Right atrium auricular region (tissue), 2 donors: Measurements from ENCODE around the gene PCGF2. TPM values are rescaled to one million over a fixed set of nuclear protein-coding genes. Genes with fewer than 3 reads are reported as not detected.
A peak's percentile ranks its signal among the peaks of the same experiment; 100 is the strongest.

ENCODE experiments used
- DNase-seq: peaks from one replicate; pipeline ENCODE4 v3.0.0-alpha.2; 2019; ENCODE audit warnings: low spot score
- H3K27ac ChIP-seq, 2 donors: fragments of 200-600 bp; sonication (generic); 1 replicate in 1 of 2; 2 replicates in 1 of 2; pipeline ENCODE4 v1.5.1; 2016 to 2019
- H3K27me3 ChIP-seq, 2 donors: fragments of 200-600 bp; sonication (generic); one replicate each; pipeline versions ENCODE4 v1.5.1 to v1.6.0; 2017 to 2019
- H3K36me3 ChIP-seq: fragments of 200-600 bp; sonication (generic); one replicate; pipeline ENCODE4 v1.5.1; 2016
- H3K4me1 ChIP-seq, 2 donors: fragments of 200-600 bp; sonication (generic); one replicate each; pipeline versions ENCODE4 v1.5.1 to v1.6.0; 2017 to 2019
- H3K4me3 ChIP-seq, 2 donors: fragments of 200-600 bp; sonication (generic); 1 replicate in 1 of 2; 2 replicates in 1 of 2; pipeline ENCODE4 v1.5.1; 2017 to 2019; ENCODE audit warnings: mild to moderate bottlenecking in 1 of 2, moderate library complexity in 1 of 2
- H3K9me3 ChIP-seq, 2 donors: fragments of 200-600 bp; sonication (generic); one replicate each; pipeline ENCODE4 v1.5.1; 2019
- total RNA-seq, 2 donors: library from RNA; depleted of rRNA; stranded (reverse); fragments of >200 nt; gene quantifications; one replicate each; pipeline ENCODE4 v1.1.0, GENCODE V29; 2016
- TF ChIP-seq, protein P1 (sequence below), 2 donors: fragments of 200-600 bp; sonication (generic); IDR thresholded peaks; one replicate each; pipeline ENCODE4 v1.5.1; 2019; ENCODE audit warnings: antibody characterized with exemption in 2 of 2

PCGF2 gene
- total RNA-seq, 2 donors from 2014 or later, result 5.9 to 12.1 TPM

DNA sequence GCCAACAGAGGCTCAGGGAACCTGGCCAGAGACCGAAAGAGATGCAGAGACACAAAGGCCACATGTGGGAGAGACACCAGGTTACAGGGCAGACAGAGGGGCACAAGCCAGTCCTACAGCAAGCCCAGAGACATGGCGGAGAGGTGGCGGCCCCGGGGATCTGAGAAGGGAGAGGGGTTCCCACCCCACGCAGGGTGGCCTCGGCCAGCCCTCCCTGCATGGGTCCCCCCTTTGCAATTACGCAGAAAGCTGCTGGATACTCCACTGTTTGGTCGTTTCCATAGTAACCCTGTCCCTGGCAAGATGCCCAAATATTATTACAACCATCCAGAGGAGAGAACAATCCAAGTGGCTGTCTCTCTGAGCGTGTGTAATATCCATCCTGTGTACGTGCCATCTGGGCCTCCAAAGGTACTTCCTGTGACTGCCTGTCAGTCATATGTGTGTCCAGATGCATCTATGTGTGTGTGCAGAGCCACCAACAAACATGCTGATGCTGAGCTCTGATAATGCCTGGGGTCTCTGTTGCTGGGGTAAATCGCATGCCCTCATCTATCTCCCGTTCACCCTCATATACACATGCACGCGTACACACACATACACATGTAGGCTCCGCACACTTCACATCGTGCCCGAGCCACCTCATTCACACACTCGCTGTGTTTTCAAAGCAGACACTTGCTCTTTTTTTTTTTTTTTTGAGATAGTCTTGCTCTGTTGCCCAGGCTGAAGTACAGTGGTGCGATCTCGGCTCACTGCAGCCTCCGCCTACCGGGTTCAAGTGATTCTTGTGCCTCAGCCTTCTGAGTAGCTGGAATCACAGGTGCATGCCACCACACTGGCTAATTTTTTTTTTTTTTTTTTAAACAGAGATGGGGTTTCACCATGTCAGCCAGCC lies 5.5 kb downstream of the PCGF2 start:
- TF ChIP-seq, protein P1, sequence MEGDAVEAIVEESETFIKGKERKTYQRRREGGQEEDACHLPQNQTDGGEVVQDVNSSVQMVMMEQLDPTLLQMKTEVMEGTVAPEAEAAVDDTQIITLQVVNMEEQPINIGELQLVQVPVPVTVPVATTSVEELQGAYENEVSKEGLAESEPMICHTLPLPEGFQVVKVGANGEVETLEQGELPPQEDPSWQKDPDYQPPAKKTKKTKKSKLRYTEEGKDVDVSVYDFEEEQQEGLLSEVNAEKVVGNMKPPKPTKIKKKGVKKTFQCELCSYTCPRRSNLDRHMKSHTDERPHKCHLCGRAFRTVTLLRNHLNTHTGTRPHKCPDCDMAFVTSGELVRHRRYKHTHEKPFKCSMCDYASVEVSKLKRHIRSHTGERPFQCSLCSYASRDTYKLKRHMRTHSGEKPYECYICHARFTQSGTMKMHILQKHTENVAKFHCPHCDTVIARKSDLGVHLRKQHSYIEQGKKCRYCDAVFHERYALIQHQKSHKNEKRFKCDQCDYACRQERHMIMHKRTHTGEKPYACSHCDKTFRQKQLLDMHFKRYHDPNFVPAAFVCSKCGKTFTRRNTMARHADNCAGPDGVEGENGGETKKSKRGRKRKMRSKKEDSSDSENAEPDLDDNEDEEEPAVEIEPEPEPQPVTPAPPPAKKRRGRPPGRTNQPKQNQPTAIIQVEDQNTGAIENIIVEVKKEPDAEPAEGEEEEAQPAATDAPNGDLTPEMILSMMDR (IDR thresholded peaks at IDR 0.05), result no peak
- Histone ChIP-seq H3K27ac (peak overlapping the region; percentile 71 to 83), H3K4me1 (peaks cover 0 to 60% of the 10 kb centered on the region in 2 donors), H3K9me3 (no peaks in the 10 kb centered on the region), H3K36me3 (peaks cover 24% of the 10 kb centered on the region), H3K4me3 (no peak overlapping the region), H3K27me3 (no peaks in the 10 kb centered on the region)
- peak; percentile 85 for DNase-seq

GRCh38 chr17:38741921-38742410 lies 6.2 kb downstream of the PCGF2 start:
- Histone ChIP-seq H3K4me1 (peaks cover 0 to 55% of the 10 kb centered on the region in 2 donors), H3K4me3 (no peak overlapping the region)

GRCh38 chr17:38741461-38741860 lies 6.7 kb downstream of the PCGF2 start:
- Histone ChIP-seq H3K9me3 (no peaks in the 10 kb centered on the region), H3K27me3 (no peaks in the 10 kb centered on the region), H3K4me1 (peaks cover 0 to 50% of the 10 kb centered on the region in 2 donors), H3K4me3 (no peak overlapping the region), H3K27ac (peak overlapping the region; percentile 71 to 83), H3K36me3 (peaks cover 24% of the 10 kb centered on the region)
- TF ChIP-seq, protein P1 (IDR thresholded peaks at IDR 0.05), result no peak
- DNase-seq, result no peak

More at GRCh38 chr17:38741921-38742410, 6.2 kb downstream of the PCGF2 start:
- no peaks in the 10 kb centered on the region for H3K9me3 ChIP-seq
- H3K27me3 ChIP-seq, result no peaks in the 10 kb centered on the region
- peak overlapping the region; percentile 71 to 83 for H3K27ac ChIP-seq
- peaks cover 24% of the 10 kb centered on the region for H3K36me3 ChIP-seq
- DNase-seq, result no peak
- TF ChIP-seq, protein P1 (IDR thresholded peaks at IDR 0.05), result no peak

DNA sequence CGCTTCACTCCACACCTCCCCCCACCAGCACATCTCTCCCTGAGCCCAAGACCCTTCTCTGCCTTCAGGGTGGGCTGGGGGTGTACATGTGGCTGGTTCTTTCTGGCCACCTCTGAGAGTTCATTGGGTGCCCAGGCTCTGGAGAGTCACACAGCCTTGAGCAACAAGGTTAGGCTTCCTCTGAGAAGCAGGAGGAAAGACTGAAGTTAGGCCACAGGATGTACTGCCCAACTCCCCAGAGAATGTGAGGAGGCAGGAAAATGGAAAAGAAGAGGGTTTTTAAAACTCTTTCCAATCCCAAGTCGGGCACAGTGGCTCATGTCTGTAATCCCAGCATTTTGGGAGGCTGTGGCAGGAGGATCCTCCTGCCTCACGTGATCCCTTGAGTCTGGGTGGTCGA lies 7.3 kb downstream of the PCGF2 start:
- peaks cover 0 to 50% of the 10 kb centered on the region in 2 donors for H3K4me1 ChIP-seq
- H3K27me3 ChIP-seq, result no peaks in the 10 kb centered on the region
- H3K27ac ChIP-seq, result peak overlapping the region; percentile 71 to 83
- DNase-seq, result no peak
- TF ChIP-seq, protein P1 (IDR thresholded peaks at IDR 0.05), result no peak
- no peak overlapping the region for H3K4me3 ChIP-seq
- H3K9me3 ChIP-seq, result no peaks in the 10 kb centered on the region
- H3K36me3 ChIP-seq, result peaks cover 24% of the 10 kb centered on the region

DNA sequence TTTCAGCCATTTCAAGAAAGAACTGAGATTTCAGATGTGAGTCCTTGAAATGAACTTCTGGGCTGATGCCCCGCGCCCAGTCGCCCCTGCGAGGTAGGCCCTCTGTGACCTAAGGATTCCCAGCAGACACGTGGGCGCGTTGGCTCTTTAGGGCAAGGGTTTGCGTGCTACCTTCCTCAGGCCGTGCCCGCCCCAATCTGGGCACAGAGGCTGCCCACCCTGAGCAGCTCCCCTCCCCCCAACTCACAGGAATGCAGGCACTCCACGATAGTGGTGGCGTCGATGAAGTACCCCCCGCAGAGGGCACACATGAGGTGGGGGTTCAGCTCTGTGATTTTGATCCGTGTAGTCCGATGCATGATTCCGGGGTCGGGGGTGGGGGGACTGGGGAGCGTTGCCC lies 8.1 kb downstream of the PCGF2 start:
- no peak for DNase-seq
- TF ChIP-seq, protein P1 (IDR thresholded peaks at IDR 0.05), result no peak

More for the DNA sequence above, 8.1 kb downstream of the PCGF2 start:
- Histone ChIP-seq H3K27me3 (no peaks in the 10 kb centered on the region), H3K4me1 (peaks cover 0 to 51% of the 10 kb centered on the region in 2 donors), H3K27ac (peak overlapping the region in 1 of 2 donors; percentile 83), H3K4me3 (no peak overlapping the region), H3K36me3 (peaks cover 24% of the 10 kb centered on the region), H3K9me3 (no peaks in the 10 kb centered on the region)
